Measurements from ENCODE around the gene MYH3.

MYH3 gene

DNA sequence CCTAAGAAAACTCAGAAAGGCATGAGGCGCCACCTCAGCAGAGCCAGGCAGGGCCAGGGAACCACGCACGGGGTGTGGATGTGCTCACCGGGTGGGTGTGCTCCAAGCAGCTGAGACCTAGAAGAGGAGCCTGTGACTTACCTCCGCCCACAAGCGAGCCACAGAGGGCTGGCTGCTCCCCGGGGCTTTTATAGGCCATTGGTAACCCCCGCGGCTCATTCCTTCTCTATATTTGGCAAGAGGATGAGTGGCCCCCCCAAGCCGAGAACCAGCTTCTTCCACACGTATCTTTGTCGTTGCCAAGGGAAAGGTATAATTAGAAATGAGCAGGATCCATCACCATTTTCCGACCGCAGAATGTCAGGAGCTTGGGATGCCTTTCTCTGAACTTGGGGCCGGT lies at the start of gene MYH3:
Gene MYH3 (minus strand): TSS at position 162 of the 400 bp plus-strand sequence. CDS start 2,245 bp downstream, outside the sequence.
- Histone ChIP-seq H3K9me3 (ENCODE audit: low read length) (no peaks in the 10 kb centered on the region), H3K4me1 (ENCODE audit: insufficient read depth, low read length, severe bottlenecking) (no peaks in the 10 kb centered on the region), H3K9ac (ENCODE audit: low read length) (no peak within 1 kb of the TSS), H3K9me2 (ENCODE audit: low read depth, low read length) (no peaks in the 10 kb centered on the region), H3K27me3 (ENCODE audit: insufficient read depth, low read length) (peaks cover 8% of the 10 kb centered on the region), H3K27ac (ENCODE audit: low read depth, low read length, poor library complexity, severe bottlenecking) (no peak within 1 kb of the TSS), H3K36me3 (ENCODE audit: insufficient read depth, low read length) (no peaks in the 10 kb centered on the region), H3K79me2 (ENCODE audit: insufficient read depth, low read length) (no peaks in the 10 kb centered on the region), H4K20me1 (ENCODE audit: insufficient read depth, low read length) (no peaks in the 10 kb centered on the region), H2AFZ (ENCODE audit: low read length) (no peak within 1 kb of the TSS), H3K4me3 (ENCODE audit: low read depth, low read length, poor library complexity, severe bottlenecking) (no peak within 1 kb of the TSS), H3K4me2 (ENCODE audit: low read length) (no peak within 1 kb of the TSS), H3F3A (ENCODE audit: insufficient read depth, low read length) (no peaks in the 10 kb centered on the region)
- TF ChIP-seq, protein P1, sequence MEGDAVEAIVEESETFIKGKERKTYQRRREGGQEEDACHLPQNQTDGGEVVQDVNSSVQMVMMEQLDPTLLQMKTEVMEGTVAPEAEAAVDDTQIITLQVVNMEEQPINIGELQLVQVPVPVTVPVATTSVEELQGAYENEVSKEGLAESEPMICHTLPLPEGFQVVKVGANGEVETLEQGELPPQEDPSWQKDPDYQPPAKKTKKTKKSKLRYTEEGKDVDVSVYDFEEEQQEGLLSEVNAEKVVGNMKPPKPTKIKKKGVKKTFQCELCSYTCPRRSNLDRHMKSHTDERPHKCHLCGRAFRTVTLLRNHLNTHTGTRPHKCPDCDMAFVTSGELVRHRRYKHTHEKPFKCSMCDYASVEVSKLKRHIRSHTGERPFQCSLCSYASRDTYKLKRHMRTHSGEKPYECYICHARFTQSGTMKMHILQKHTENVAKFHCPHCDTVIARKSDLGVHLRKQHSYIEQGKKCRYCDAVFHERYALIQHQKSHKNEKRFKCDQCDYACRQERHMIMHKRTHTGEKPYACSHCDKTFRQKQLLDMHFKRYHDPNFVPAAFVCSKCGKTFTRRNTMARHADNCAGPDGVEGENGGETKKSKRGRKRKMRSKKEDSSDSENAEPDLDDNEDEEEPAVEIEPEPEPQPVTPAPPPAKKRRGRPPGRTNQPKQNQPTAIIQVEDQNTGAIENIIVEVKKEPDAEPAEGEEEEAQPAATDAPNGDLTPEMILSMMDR (IDR thresholded peaks at IDR 0.05; ENCODE audit: low read length) = no peak
- TF ChIP-seq EZH2 (IDR thresholded peaks at IDR 0.05; ENCODE audit: borderline replicate concordance, low read length) = no peak

DNA sequence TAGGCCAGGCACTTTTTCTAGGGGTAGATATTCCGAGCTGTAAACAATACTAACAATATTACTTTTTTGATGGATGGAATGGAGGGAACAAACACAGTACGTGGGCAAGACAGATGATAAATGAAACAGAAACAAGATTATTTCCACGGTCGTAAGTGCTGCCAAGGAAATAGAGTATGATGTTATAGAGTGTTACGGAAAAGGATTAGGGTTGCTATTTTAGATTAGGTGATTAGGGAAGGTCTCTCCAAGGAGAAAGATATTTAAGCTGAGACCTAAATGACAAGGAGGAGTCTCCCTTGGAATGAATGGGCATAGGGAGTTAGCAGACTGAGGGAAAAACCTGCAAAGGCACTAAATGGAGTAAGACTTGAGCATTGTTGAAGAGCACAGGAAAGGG lies 48.6 kb upstream of the MYH3 start:
- Histone ChIP-seq H3K4me1 (ENCODE audit: insufficient read depth, low read length, severe bottlenecking) (no peaks in the 10 kb centered on the region), H3F3A (ENCODE audit: insufficient read depth, low read length) (no peaks in the 10 kb centered on the region), H4K20me1 (ENCODE audit: insufficient read depth, low read length) (no peaks in the 10 kb centered on the region), H3K9me3 (ENCODE audit: low read length) (no peaks in the 10 kb centered on the region), H3K79me2 (ENCODE audit: insufficient read depth, low read length) (no peaks in the 10 kb centered on the region), H3K27me3 (ENCODE audit: insufficient read depth, low read length) (no peaks in the 10 kb centered on the region), H2AFZ (ENCODE audit: low read length) (no peak overlapping the region), H3K9me2 (ENCODE audit: low read depth, low read length) (no peaks in the 10 kb centered on the region), H3K9ac (ENCODE audit: low read length) (no peak overlapping the region), H3K36me3 (ENCODE audit: insufficient read depth, low read length) (peaks cover 50% of the 10 kb centered on the region), H3K27ac (ENCODE audit: low read depth, low read length, poor library complexity, severe bottlenecking) (no peak overlapping the region), H3K4me3 (ENCODE audit: low read depth, low read length, poor library complexity, severe bottlenecking) (no peak overlapping the region), H3K4me2 (ENCODE audit: low read length) (no peak overlapping the region)
- TF ChIP-seq, protein P1 (IDR thresholded peaks at IDR 0.05; ENCODE audit: low read length) = no peak
- no peak for TF ChIP-seq EZH2 (IDR thresholded peaks at IDR 0.05; ENCODE audit: borderline replicate concordance, low read length)

GRCh38 chr17:10702574-10702973 lies 45.5 kb upstream of the MYH3 start:
- Histone ChIP-seq H3K4me1 (ENCODE audit: insufficient read depth, low read length, severe bottlenecking) (peaks cover 16% of the 10 kb centered on the region), H2AFZ (ENCODE audit: low read length) (no peak overlapping the region), H4K20me1 (ENCODE audit: insufficient read depth, low read length) (no peaks in the 10 kb centered on the region), H3K4me2 (ENCODE audit: low read length) (no peak overlapping the region), H3F3A (ENCODE audit: insufficient read depth, low read length) (no peaks in the 10 kb centered on the region), H3K9me3 (ENCODE audit: low read length) (no peaks in the 10 kb centered on the region), H3K36me3 (ENCODE audit: insufficient read depth, low read length) (peaks cover 27% of the 10 kb centered on the region), H3K27me3 (ENCODE audit: insufficient read depth, low read length) (no peaks in the 10 kb centered on the region), H3K79me2 (ENCODE audit: insufficient read depth, low read length) (peaks cover 10% of the 10 kb centered on the region; the same call in 1 of the 2 replicates), H3K9me2 (ENCODE audit: low read depth, low read length) (no peaks in the 10 kb centered on the region), H3K4me3 (ENCODE audit: low read depth, low read length, poor library complexity, severe bottlenecking) (no peak overlapping the region), H3K27ac (ENCODE audit: low read depth, low read length, poor library complexity, severe bottlenecking) (no peak overlapping the region), H3K9ac (ENCODE audit: low read length) (no peak overlapping the region)
- TF ChIP-seq, protein P1 (IDR thresholded peaks at IDR 0.05; ENCODE audit: low read length) = no peak
- TF ChIP-seq EZH2 (IDR thresholded peaks at IDR 0.05; ENCODE audit: borderline replicate concordance, low read length) = no peak

Data from OCI-LY1 (cell line).